Keratinocyte (primary cell): ENCODE data around the gene TFAP2E.

Experiments used
- EZH2 ChIP-seq: IDR thresholded peaks from one replicate; pipeline ENCODE4 v1.6.1; 2012; ENCODE audit warnings: inconsistent platforms, mild to moderate bottlenecking, low read length, moderate library complexity
- TF ChIP-seq, protein P1 (sequence below), 3 experiments: IDR thresholded peaks in 1 of 3; conservative IDR thresholded peaks in 1 of 3; optimal IDR thresholded peaks in 1 of 3; 2 replicates in 2 of 3; 3 replicates in 1 of 3; pipeline versions ENCODE3 to v1.5.1; 2011; ENCODE audit warnings: low read length in 3 of 3, mild to moderate bottlenecking in 3 of 3, moderate library complexity in 2 of 3, control low read depth in 1 of 3, inconsistent platforms in 1 of 3; ENCODE audit not compliant: insufficient read depth in 2 of 3; ENCODE audit errors: extremely low read depth in 1 of 3

DNA sequence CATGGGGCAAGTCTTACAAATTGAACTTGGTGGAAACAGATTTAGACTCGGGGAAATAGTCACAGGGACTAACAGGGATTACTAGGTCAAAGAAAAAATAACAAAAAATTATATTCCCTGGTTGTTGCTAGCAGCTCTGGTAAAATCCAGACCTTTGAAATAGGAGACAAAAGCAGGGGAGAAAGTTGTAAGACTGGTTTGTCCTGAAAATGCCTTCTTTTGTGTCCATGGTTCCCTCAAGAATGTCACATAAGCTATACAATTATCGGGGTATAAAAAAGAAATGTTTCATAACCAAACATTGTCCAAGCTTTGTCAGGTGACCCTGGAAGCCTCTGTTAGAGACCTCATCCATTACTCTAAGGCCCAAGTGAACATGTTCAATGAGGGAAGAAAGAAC lies 49.0 kb upstream of the TFAP2E start:
- TF ChIP-seq, protein P1, sequence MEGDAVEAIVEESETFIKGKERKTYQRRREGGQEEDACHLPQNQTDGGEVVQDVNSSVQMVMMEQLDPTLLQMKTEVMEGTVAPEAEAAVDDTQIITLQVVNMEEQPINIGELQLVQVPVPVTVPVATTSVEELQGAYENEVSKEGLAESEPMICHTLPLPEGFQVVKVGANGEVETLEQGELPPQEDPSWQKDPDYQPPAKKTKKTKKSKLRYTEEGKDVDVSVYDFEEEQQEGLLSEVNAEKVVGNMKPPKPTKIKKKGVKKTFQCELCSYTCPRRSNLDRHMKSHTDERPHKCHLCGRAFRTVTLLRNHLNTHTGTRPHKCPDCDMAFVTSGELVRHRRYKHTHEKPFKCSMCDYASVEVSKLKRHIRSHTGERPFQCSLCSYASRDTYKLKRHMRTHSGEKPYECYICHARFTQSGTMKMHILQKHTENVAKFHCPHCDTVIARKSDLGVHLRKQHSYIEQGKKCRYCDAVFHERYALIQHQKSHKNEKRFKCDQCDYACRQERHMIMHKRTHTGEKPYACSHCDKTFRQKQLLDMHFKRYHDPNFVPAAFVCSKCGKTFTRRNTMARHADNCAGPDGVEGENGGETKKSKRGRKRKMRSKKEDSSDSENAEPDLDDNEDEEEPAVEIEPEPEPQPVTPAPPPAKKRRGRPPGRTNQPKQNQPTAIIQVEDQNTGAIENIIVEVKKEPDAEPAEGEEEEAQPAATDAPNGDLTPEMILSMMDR (optimal IDR thresholded peaks at IDR 0.05 in 1 of 3, IDR thresholded peaks at IDR 0.05 in 1 of 3, conservative IDR thresholded peaks at IDR 0.05 in 1 of 3; ENCODE audit: extremely low read depth in 1 of 3, insufficient read depth in 2 of 3, low read length in 3 of 3): no peak
- TF ChIP-seq EZH2: no peak
